Nephron progenitor cell (in vitro differentiated cells): ENCODE measurements around the gene CPNE5.

ENCODE experiments used
- DNase-seq: peaks from one replicate; pipeline ENCODE4 v3.0.0; 2021
- H3K27ac Mint-ChIP-seq: 2 replicates; pipeline ENCODE4 v1.8.0; 2021; ENCODE audit warnings: mild to moderate bottlenecking, moderate library complexity, mixed read lengths
- H3K27me3 Mint-ChIP-seq: 2 replicates; pipeline ENCODE4 v1.8.0; 2021; ENCODE audit warnings: mild to moderate bottlenecking, low read depth, mixed read lengths; ENCODE audit not compliant: poor library complexity
- H3K36me3 Mint-ChIP-seq: 2 replicates; pipeline ENCODE4 v1.8.0; 2021; ENCODE audit warnings: low read depth, mixed read lengths
- H3K4me1 Mint-ChIP-seq: 2 replicates; pipeline ENCODE4 v1.8.0; 2021; ENCODE audit warnings: mixed read lengths
- H3K4me3 Mint-ChIP-seq: 2 replicates; pipeline ENCODE4 v1.8.0; 2021; ENCODE audit warnings: mild to moderate bottlenecking, moderate library complexity, mixed read lengths
- H3K9me3 Mint-ChIP-seq: 2 replicates; pipeline ENCODE4 v1.8.0; 2021; ENCODE audit warnings: mild to moderate bottlenecking, moderate library complexity, mixed read lengths
- TF ChIP-seq, protein P1 (sequence below): fragments of 200-600 bp; sonication (generic); IDR thresholded peaks from 2 replicates; pipeline ENCODE4 v1.5.0; 2021; ENCODE audit warnings: antibody characterized with exemption

Gene CPNE5

DNA sequence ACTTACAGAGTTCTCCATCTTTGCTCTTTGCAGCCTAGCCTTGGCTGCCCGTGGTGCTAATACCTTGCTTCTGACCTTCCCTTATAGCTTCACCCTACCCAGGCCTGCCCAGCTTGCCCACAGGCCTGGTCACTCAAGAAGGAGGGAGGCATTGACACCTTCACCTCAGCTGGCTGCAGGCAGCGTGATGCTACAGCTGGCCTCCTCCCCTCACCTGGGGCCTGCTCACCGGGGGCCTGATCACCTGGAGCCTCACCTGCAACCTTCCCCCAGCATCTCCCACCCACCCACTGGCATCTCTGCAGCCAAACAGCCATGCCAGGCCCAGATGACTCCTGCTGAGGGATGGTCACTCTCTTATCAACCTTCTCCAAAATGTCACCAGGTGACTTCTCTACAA is 40.4 kb downstream of the CPNE5 start:
- TF ChIP-seq, protein P1, sequence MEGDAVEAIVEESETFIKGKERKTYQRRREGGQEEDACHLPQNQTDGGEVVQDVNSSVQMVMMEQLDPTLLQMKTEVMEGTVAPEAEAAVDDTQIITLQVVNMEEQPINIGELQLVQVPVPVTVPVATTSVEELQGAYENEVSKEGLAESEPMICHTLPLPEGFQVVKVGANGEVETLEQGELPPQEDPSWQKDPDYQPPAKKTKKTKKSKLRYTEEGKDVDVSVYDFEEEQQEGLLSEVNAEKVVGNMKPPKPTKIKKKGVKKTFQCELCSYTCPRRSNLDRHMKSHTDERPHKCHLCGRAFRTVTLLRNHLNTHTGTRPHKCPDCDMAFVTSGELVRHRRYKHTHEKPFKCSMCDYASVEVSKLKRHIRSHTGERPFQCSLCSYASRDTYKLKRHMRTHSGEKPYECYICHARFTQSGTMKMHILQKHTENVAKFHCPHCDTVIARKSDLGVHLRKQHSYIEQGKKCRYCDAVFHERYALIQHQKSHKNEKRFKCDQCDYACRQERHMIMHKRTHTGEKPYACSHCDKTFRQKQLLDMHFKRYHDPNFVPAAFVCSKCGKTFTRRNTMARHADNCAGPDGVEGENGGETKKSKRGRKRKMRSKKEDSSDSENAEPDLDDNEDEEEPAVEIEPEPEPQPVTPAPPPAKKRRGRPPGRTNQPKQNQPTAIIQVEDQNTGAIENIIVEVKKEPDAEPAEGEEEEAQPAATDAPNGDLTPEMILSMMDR = no peak
- no peak for DNase-seq
- no peak overlapping the region for H3K27ac Mint-ChIP-seq
- no peaks in the 10 kb centered on the region for H3K9me3 Mint-ChIP-seq
- no peaks in the 10 kb centered on the region for H3K36me3 Mint-ChIP-seq
- peaks cover 17% of the 10 kb centered on the region for H3K4me1 Mint-ChIP-seq
- H3K4me3 Mint-ChIP-seq = no peak overlapping the region
- H3K27me3 Mint-ChIP-seq = peaks cover 8% of the 10 kb centered on the region

DNA sequence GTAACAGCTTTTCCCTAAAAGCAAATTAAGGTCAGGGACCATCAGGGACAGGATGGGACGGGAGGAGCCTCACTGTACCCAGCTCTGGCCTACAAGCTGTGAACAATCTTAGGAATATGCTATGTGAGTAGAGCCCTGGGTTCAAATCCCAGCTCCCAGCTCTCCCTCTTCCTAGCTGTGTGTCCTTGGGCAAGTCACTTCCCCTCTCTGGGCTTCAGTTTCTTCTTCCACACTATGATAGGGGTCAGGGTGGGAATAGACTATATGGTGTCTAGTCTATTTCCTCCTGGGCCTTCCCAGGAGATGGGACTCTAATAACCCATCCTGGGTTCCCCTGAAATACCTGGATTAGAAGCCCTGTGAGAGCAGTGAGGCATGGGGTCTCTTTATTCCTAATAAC is 41.6 kb downstream of the CPNE5 start:
- H3K4me1 Mint-ChIP-seq = peaks cover 20% of the 10 kb centered on the region
- H3K27ac Mint-ChIP-seq = no peak overlapping the region
- H3K4me3 Mint-ChIP-seq = no peak overlapping the region
- no peaks in the 10 kb centered on the region for H3K9me3 Mint-ChIP-seq
- peaks cover 8% of the 10 kb centered on the region for H3K27me3 Mint-ChIP-seq
- TF ChIP-seq, protein P1 = no peak
- DNase-seq = no peak
- H3K36me3 Mint-ChIP-seq = no peaks in the 10 kb centered on the region

DNA sequence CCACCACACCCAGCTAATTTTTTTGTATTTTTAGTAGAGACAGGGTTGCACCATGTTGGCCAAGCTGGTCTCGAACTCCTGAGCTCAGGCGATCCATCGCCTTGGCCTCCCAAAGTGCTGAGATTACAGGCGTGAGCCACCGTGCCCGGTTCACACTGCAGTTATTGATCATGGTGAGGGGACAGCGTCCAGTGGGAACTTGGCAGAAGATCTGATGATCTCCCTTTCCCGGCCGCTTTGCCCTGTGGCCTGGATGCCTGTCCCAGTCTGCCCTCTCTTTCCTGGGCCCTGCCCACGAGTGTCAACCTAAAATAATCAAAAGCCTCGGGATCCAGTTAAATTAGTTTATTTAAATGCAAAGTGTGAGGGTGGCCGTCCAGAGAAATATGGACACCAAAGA is 42.2 kb downstream of the CPNE5 start:
- H3K4me1 Mint-ChIP-seq = peaks cover 26% of the 10 kb centered on the region
- H3K9me3 Mint-ChIP-seq = no peaks in the 10 kb centered on the region
- H3K27ac Mint-ChIP-seq = no peak overlapping the region
- no peak for DNase-seq
- TF ChIP-seq, protein P1 = no peak
- no peak overlapping the region for H3K4me3 Mint-ChIP-seq
- H3K27me3 Mint-ChIP-seq = peaks cover 8% of the 10 kb centered on the region
- no peaks in the 10 kb centered on the region for H3K36me3 Mint-ChIP-seq

DNA sequence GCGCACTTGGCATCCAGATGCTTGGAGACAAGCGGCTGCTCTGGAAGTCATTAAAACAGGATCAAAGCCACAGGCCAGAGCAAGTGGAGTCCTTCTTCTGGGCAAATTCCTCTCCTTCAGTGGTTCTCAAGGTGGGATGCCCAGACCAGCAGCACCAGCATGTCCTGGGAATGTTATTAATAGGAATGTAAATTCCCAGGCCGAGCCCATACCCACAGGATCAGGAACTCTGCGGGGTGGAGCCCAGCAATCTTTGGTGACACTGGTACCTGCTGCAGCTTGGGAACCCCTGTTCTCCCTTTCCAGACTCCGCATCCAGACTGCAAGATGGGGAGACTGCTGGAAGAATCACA is 44.6 kb downstream of the CPNE5 start:
- H3K9me3 Mint-ChIP-seq = no peaks in the 10 kb centered on the region
- peaks cover 38% of the 10 kb centered on the region for H3K4me1 Mint-ChIP-seq
- DNase-seq = no peak
- no peak overlapping the region for H3K27ac Mint-ChIP-seq
- peaks cover 3% of the 10 kb centered on the region for H3K27me3 Mint-ChIP-seq
- H3K36me3 Mint-ChIP-seq = no peaks in the 10 kb centered on the region
- H3K4me3 Mint-ChIP-seq = no peak overlapping the region
- TF ChIP-seq, protein P1 = no peak

DNA sequence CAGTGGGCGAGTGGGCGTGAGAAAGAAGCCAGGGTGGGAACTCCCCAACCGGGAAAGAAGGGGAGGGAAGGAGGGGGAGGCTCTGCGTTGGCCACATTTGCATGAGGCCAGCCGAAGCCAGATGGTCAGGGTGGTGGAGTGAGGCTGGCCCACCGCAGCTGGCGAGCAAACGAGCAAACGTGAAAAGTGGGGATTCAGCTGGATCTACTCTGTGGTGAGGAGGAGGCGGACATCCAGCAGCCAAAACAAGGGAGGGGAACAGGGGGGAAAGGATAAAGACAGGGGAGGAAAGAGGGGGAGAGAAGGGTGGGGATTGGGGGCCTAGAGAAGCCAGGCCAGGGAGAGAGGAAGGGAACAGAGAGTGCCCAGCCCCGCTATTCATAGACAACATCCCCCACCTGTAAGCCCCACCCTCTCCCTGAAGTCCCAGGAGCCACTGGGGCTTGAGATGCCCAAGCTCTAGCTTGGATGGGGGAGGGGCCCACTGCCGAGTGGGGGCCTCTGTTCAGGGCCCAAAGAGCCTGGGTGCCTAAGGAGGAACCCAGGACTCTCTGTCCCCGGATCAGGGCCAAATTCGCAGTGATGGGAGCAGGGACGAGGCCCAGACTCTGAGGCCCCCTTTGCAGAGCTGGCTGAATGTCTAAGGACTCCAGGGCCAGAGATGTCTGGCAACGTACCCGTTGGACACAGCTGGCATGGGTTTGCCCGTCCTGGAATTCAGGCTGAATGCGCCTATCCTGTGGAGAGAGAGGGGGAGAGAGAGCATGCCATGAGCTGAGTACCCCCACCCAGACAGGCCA is 45.1 kb downstream of the CPNE5 start:
- H3K9me3 Mint-ChIP-seq = no peaks in the 10 kb centered on the region
- H3K4me1 Mint-ChIP-seq = peaks cover 40% of the 10 kb centered on the region
- H3K27me3 Mint-ChIP-seq = peaks cover 3% of the 10 kb centered on the region
- H3K36me3 Mint-ChIP-seq = no peaks in the 10 kb centered on the region
- TF ChIP-seq, protein P1 = no peak
- no peak overlapping the region for H3K27ac Mint-ChIP-seq
- peak; percentile 42 for DNase-seq
- H3K4me3 Mint-ChIP-seq = peak overlapping the region; percentile 6

DNA sequence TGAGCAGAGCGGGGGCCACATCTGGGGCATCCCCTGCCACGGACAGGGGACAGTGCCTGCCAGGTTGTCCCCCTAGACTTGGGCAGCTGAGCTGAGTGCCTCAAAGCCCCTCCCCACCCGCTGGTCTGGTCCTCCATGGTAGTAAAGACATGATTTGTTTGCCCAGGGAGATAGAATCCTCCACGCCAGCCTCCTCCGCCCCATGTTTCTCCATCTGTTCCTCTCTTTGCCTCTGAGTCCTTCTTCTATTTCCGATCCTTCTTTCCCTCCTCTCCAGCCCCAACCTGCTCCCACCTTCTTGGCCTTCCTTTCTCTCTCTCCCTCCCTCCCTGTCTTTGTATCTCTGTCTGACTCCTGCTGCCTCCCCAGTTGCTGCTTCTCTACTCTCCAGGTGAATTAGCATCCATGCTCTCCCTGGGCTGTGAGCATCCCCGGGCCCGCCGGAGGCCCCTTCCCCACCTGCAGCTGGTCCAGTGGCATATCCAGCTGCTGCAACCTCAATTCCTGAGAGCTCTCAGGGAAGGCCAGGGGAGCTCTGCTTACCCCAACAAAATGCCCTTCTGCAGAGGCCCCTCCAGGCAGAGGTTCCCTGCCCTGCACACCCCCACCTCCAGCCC is 45.8 kb downstream of the CPNE5 start:
- TF ChIP-seq, protein P1 = no peak
- no peak for DNase-seq
- no peak overlapping the region for H3K27ac Mint-ChIP-seq
- no peaks in the 10 kb centered on the region for H3K9me3 Mint-ChIP-seq
- no peaks in the 10 kb centered on the region for H3K36me3 Mint-ChIP-seq
- peaks cover 3% of the 10 kb centered on the region for H3K27me3 Mint-ChIP-seq
- peak overlapping the region; percentile 11 for H3K4me3 Mint-ChIP-seq
- peaks cover 44% of the 10 kb centered on the region for H3K4me1 Mint-ChIP-seq
